ENCODE results near the gene ZNF593OS. TPM values are rescaled to one million over a fixed set of nuclear protein-coding genes. Genes with fewer than 3 reads are reported as not detected.

The ZNF593OS gene
- total and polyA plus RNA-seq, 2 donors (not counting 3 experiments of a cell fraction or from before 2014, with no cell fraction given): not detected

DNA sequence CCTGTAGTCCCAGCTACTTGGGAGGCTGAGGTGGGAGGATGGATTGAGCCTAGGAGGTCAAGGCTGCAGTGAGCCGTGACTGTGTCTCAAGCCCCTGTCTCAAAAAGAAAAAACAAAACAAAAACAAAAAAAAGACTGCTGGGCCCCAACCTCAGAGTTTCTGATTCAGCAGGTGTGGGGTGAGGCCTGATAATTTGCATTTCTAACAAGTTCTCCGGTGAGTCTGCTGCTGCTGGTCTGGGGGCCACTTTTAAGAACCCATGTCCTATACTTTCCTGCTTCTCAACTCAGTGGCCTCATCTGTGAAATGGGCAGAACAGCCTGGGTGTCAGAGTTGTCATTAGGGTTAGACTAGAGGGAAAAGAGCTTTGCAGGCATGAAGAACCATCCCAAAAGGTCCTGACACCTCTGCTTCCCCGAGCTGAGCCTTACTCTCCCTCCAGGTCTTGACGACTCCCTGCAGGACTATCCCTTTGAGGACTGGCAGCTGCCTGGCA lies 8.4 kb upstream of the ZNF593OS start:
- no peak overlapping the region for H3K9ac ChIP-seq (replicated peaks; ENCODE audit: extremely low read depth, insufficient read depth, low read length)
- no peak for DNase-seq (ENCODE audit: low read depth, low spot score)
- no peak overlapping the region for H2AFZ ChIP-seq (ENCODE audit: low read depth, low read length)
- TF ChIP-seq, protein P1, sequence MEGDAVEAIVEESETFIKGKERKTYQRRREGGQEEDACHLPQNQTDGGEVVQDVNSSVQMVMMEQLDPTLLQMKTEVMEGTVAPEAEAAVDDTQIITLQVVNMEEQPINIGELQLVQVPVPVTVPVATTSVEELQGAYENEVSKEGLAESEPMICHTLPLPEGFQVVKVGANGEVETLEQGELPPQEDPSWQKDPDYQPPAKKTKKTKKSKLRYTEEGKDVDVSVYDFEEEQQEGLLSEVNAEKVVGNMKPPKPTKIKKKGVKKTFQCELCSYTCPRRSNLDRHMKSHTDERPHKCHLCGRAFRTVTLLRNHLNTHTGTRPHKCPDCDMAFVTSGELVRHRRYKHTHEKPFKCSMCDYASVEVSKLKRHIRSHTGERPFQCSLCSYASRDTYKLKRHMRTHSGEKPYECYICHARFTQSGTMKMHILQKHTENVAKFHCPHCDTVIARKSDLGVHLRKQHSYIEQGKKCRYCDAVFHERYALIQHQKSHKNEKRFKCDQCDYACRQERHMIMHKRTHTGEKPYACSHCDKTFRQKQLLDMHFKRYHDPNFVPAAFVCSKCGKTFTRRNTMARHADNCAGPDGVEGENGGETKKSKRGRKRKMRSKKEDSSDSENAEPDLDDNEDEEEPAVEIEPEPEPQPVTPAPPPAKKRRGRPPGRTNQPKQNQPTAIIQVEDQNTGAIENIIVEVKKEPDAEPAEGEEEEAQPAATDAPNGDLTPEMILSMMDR (IDR thresholded peaks at IDR 0.05; ENCODE audit: extremely low read depth in 1 of 2, insufficient read depth in 1 of 2, low read depth in 1 of 2, low read length in 2 of 2): no peak
- no peak for TF ChIP-seq MYC (IDR thresholded peaks at IDR 0.05; ENCODE audit: low read depth, low read length)
- TF ChIP-seq, protein P2, sequence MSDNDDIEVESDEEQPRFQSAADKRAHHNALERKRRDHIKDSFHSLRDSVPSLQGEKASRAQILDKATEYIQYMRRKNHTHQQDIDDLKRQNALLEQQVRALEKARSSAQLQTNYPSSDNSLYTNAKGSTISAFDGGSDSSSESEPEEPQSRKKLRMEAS (IDR thresholded peaks at IDR 0.05; ENCODE audit: insufficient read depth, insufficient read length): no peak
- no peak for TF ChIP-seq JUN (IDR thresholded peaks at IDR 0.05; ENCODE audit: borderline replicate concordance, insufficient read depth, insufficient read length, low read depth)
- TF ChIP-seq POLR2AphosphoS5 (IDR thresholded peaks at IDR 0.05; ENCODE audit: insufficient read depth, low read depth, low read length): no peak
- TF ChIP-seq EZH2 (IDR thresholded peaks at IDR 0.05; ENCODE audit: borderline replicate concordance, low read depth, low read length, severe bottlenecking): no peak
- TF ChIP-seq FOS (IDR thresholded peaks at IDR 0.05; ENCODE audit: borderline replicate concordance, insufficient read depth, low read length): no peak
- TF ChIP-seq GATA2 (IDR thresholded peaks at IDR 0.05; ENCODE audit: insufficient read depth, insufficient read length, low read depth, low read length): no peak
- no peak for TF ChIP-seq POLR2A (IDR thresholded peaks at IDR 0.05; ENCODE audit: low read depth, low read length)
- H3K79me2 ChIP-seq (ENCODE audit: control insufficient read depth, insufficient read depth, low read length): no peaks in the 10 kb centered on the region
- FAIRE-seq: no peak
- H4K20me1 ChIP-seq (replicated peaks; ENCODE audit: control insufficient read depth, extremely low read depth, insufficient read depth, low read length): no peaks in the 10 kb centered on the region
- CTCF ChIA-PET: interaction anchor here (1.4 to 2.1 kb wide), 2 partner anchors 10 to 54 kb away, joined by 4 to 10 read pairs; partner anchors contain the start of genes CEP85 and ZNF593
- H3K4me3 ChIP-seq (replicated peaks in 1 of 3; ENCODE audit: insufficient read depth in 1 of 3, low read depth in 1 of 3, low read length in 3 of 3): no peak overlapping the region
- no peaks in the 10 kb centered on the region for H3K9me3 ChIP-seq (replicated peaks; ENCODE audit: control insufficient read depth, insufficient read depth, low read length)
- H3K4me1 ChIP-seq (ENCODE audit: control insufficient read depth, extremely low read depth, insufficient read depth, low read length): no peaks in the 10 kb centered on the region
- POLR2A ChIA-PET: no interaction called here
- no peaks in the 10 kb centered on the region for H3K27me3 ChIP-seq (ENCODE audit: control insufficient read depth in 2 of 2, insufficient read depth in 2 of 2, low read length in 2 of 2)
- H3K36me3 ChIP-seq (ENCODE audit: control insufficient read depth in 2 of 2, extremely low read depth in 1 of 2, insufficient read depth in 2 of 2, low read length in 2 of 2): no peaks in the 10 kb centered on the region
- intact Hi-C loops (cut with micrococcal nuclease): no loop called here
- no peak overlapping the region for H3K4me2 ChIP-seq (ENCODE audit: insufficient read depth, low read length)
- dilution Hi-C loops (cut with MboI; ENCODE audit: extremely low pct_ligation_motif_present, low sequenced_read_pairs): no loop called here
- BruUV-seq (replicated peaks): no TSS peak
- H3K9me1 ChIP-seq (replicated peaks; ENCODE audit: control insufficient read depth, extremely low read depth, insufficient read depth, low read length): no peaks in the 10 kb centered on the region
- no peak overlapping the region for H3K27ac ChIP-seq (ENCODE audit: insufficient read depth, low read depth, low read length)

Measured in endothelial cell of umbilical vein (primary cell).